Keratinocyte (primary cell): ENCODE data around the gene FBXO42. TPM values are rescaled to one million over a fixed set of nuclear protein-coding genes. Genes with fewer than 3 reads are reported as not detected.
A peak's percentile ranks its signal among the peaks of the same experiment; 100 is the strongest.

Source experiments
- DNase-seq: peaks from one replicate; pipeline ENCODE4 v3.0.0-alpha.2; 2011; ENCODE audit warnings: low read depth, missing footprints, low spot score
- FAIRE-seq: peaks from 2 replicates; lab custom pipeline; 2011; peaks lifted over from hg19 to GRCh38; lab: Jason Lieb, UNC
- H2AFZ ChIP-seq: 2 replicates; pipeline ENCODE4 v1.6.0; 2012; ENCODE audit warnings: low read length, control low read depth, inconsistent platforms; ENCODE audit not compliant: control insufficient read depth
- H3K27ac ChIP-seq: 2 replicates; pipeline ENCODE4 v1.5.1; 2011; ENCODE audit warnings: low read length; ENCODE audit not compliant: control insufficient read depth, insufficient read depth
- H3K27me3 ChIP-seq: 3 replicates; pipeline ENCODE4 v1.6.0; 2011; ENCODE audit warnings: low read length; ENCODE audit not compliant: control insufficient read depth, insufficient read depth; ENCODE audit errors: extremely low read depth
- H3K36me3 ChIP-seq, 2 experiments: 2 replicates in 1 of 2; 3 replicates in 1 of 2; pipeline ENCODE4 v1.5.1; 2011; ENCODE audit warnings: low read length in 2 of 2, mild to moderate bottlenecking in 1 of 2; ENCODE audit not compliant: control insufficient read depth in 2 of 2, insufficient read depth in 2 of 2; ENCODE audit errors: extremely low read depth in 1 of 2
- H3K4me1 ChIP-seq: 3 replicates; pipeline ENCODE4 v1.5.1; 2011; ENCODE audit warnings: low read length; ENCODE audit not compliant: control insufficient read depth, insufficient read depth; ENCODE audit errors: extremely low read depth
- H3K4me2 ChIP-seq: 3 replicates; pipeline ENCODE4 v1.6.0; 2011; ENCODE audit warnings: low read depth, low read length; ENCODE audit not compliant: control insufficient read depth, insufficient read depth; ENCODE audit errors: extremely low read depth
- H3K4me3 ChIP-seq, 3 experiments: fragments of 200-600 bp in 1 of 3; sonication (generic) in 1 of 3; 2 replicates in 2 of 3; 3 replicates in 1 of 3; pipeline ENCODE4 v1.5.1; 2011 to 2016; ENCODE audit warnings: low read length in 3 of 3, mild to moderate bottlenecking in 3 of 3, control low read depth in 2 of 3, inconsistent platforms in 1 of 3, low read depth in 1 of 3, mixed read lengths in 1 of 3, mixed run types in 1 of 3, moderate library complexity in 1 of 3; ENCODE audit not compliant: control insufficient read depth in 2 of 3, insufficient read depth in 2 of 3; ENCODE audit errors: extremely low read depth in 1 of 3
- H3K79me2 ChIP-seq: 2 replicates; pipeline ENCODE4 v1.6.0; 2012; ENCODE audit warnings: low read length; ENCODE audit not compliant: control insufficient read depth, insufficient read depth
- H3K9ac ChIP-seq: 3 replicates; pipeline ENCODE4 v1.6.0; 2011; ENCODE audit warnings: low read length; ENCODE audit not compliant: control insufficient read depth, insufficient read depth; ENCODE audit errors: extremely low read depth
- H3K9me1 ChIP-seq: 3 replicates; pipeline ENCODE4 v1.6.0; 2011; ENCODE audit warnings: low read length; ENCODE audit not compliant: control insufficient read depth, insufficient read depth; ENCODE audit errors: extremely low read depth
- H3K9me3 ChIP-seq: 2 replicates; pipeline ENCODE4 v1.5.1; 2012; ENCODE audit warnings: low read depth, low read length; ENCODE audit not compliant: control insufficient read depth
- H4K20me1 ChIP-seq: 3 replicates; pipeline ENCODE4 v1.6.0; 2011; ENCODE audit warnings: low read length; ENCODE audit not compliant: control insufficient read depth, insufficient read depth; ENCODE audit errors: extremely low read depth
- EZH2 ChIP-seq: IDR thresholded peaks from one replicate; pipeline ENCODE4 v1.6.1; 2012; ENCODE audit warnings: inconsistent platforms, mild to moderate bottlenecking, low read length, moderate library complexity
- dilution Hi-C: fragments of 300-500 bp; cut with MboI; formaldehyde crosslinking; loops from one replicate; pipeline ENCODE4 v1.7.0; 2020; ENCODE audit warnings: low sequenced_read_pairs; ENCODE audit not compliant: extremely low pct_ligation_motif_present
- polyA plus RNA-seq, 5 experiments: library from polyadenylated mRNA; depleted of rRNA in 3 of 5; stranded (reverse) in 3 of 5; stranded (forward) in 1 of 5; unstranded in 1 of 5; fragments of >200 nt; gene quantifications; 1 replicate in 1 of 5; 2 replicates in 3 of 5; 3 replicates in 1 of 5; pipeline versions ENCODE4 v1.2.1 to v1.2.3, GENCODE V29; 2011 to 2012; ENCODE audit warnings: missing spikeins in 2 of 5, low read depth in 1 of 5, low replicate concordance in 1 of 5
- TF ChIP-seq, protein P1 (sequence below), 3 experiments: IDR thresholded peaks in 1 of 3; conservative IDR thresholded peaks in 1 of 3; optimal IDR thresholded peaks in 1 of 3; 2 replicates in 2 of 3; 3 replicates in 1 of 3; pipeline versions ENCODE3 to v1.5.1; 2011; ENCODE audit warnings: low read length in 3 of 3, mild to moderate bottlenecking in 3 of 3, moderate library complexity in 2 of 3, control low read depth in 1 of 3, inconsistent platforms in 1 of 3; ENCODE audit not compliant: insufficient read depth in 2 of 3; ENCODE audit errors: extremely low read depth in 1 of 3

Gene FBXO42
- polyA plus RNA-seq, 1 donor (not counting 4 experiments of a cell fraction or from before 2014, with no cell fraction given) = 14.1 TPM

GRCh38 chr1:16392740-16393569 lies 40.7 kb upstream of the FBXO42 start:
- FAIRE-seq = no peak

DNA sequence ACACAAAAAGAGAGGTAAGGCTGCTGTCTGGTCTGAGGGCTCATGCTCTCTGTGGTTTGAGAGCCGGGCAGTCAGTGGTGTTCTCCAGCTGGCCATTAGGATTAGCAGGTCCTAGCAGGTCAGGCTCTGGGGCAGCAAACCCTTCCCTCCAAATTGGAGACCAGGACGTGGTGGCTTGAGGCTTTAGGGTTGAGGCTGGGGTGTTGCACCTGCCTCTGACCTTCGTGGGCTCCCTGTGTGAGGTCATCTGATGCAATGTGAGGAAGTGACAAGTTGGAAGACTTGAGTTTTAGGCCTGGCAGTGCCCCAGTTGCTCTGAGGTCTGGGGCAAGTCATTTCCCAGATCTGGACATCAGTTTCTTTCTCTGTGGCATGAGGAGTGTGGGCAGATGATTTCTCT lies 39.1 kb upstream of the FBXO42 start:
- Histone ChIP-seq H3K4me2 (no peak overlapping the region), H3K79me2 (peaks cover 76% of the 10 kb centered on the region), H3K27ac (peak overlapping the region; percentile 18), H2AFZ (no peak overlapping the region), H3K27me3 (no peaks in the 10 kb centered on the region), H3K4me3 (no peak overlapping the region), H4K20me1 (peaks cover 46% of the 10 kb centered on the region), H3K4me1 (peaks cover 29% of the 10 kb centered on the region), H3K9me1 (peaks cover 11% of the 10 kb centered on the region), H3K9me3 (no peaks in the 10 kb centered on the region), H3K9ac (no peak overlapping the region), H3K36me3 (peaks cover 12 to 17% of the 10 kb centered on the region in 2 experiments)
- TF ChIP-seq, protein P1, sequence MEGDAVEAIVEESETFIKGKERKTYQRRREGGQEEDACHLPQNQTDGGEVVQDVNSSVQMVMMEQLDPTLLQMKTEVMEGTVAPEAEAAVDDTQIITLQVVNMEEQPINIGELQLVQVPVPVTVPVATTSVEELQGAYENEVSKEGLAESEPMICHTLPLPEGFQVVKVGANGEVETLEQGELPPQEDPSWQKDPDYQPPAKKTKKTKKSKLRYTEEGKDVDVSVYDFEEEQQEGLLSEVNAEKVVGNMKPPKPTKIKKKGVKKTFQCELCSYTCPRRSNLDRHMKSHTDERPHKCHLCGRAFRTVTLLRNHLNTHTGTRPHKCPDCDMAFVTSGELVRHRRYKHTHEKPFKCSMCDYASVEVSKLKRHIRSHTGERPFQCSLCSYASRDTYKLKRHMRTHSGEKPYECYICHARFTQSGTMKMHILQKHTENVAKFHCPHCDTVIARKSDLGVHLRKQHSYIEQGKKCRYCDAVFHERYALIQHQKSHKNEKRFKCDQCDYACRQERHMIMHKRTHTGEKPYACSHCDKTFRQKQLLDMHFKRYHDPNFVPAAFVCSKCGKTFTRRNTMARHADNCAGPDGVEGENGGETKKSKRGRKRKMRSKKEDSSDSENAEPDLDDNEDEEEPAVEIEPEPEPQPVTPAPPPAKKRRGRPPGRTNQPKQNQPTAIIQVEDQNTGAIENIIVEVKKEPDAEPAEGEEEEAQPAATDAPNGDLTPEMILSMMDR (optimal IDR thresholded peaks at IDR 0.05 in 1 of 3, IDR thresholded peaks at IDR 0.05 in 1 of 3, conservative IDR thresholded peaks at IDR 0.05 in 1 of 3; ENCODE audit: extremely low read depth in 1 of 3, insufficient read depth in 2 of 3, low read length in 3 of 3) = no peak
- TF ChIP-seq EZH2 = no peak
- no peak for FAIRE-seq
- dilution Hi-C loops = no loop called here
- no peak for DNase-seq

More at GRCh38 chr1:16392740-16393569, 40.7 kb upstream of the FBXO42 start:
- Histone ChIP-seq H2AFZ (no peak overlapping the region), H3K9me3 (no peaks in the 10 kb centered on the region), H3K4me2 (no peak overlapping the region), H4K20me1 (peaks cover 41% of the 10 kb centered on the region), H3K27ac (no peak overlapping the region), H3K9ac (no peak overlapping the region), H3K27me3 (no peaks in the 10 kb centered on the region), H3K4me1 (peaks cover 24% of the 10 kb centered on the region), H3K79me2 (peaks cover 63% of the 10 kb centered on the region), H3K36me3 (peaks cover 13 to 20% of the 10 kb centered on the region in 2 experiments), H3K9me1 (peaks cover 7% of the 10 kb centered on the region), H3K4me3 (no peak overlapping the region)
- dilution Hi-C loops = no loop called here
- DNase-seq = no peak
- TF ChIP-seq, protein P1 (optimal IDR thresholded peaks at IDR 0.05 in 1 of 3, IDR thresholded peaks at IDR 0.05 in 1 of 3, conservative IDR thresholded peaks at IDR 0.05 in 1 of 3; ENCODE audit: extremely low read depth in 1 of 3, insufficient read depth in 2 of 3, low read length in 3 of 3) = no peak
- no peak for TF ChIP-seq EZH2
